Heart right ventricle (tissue), 16 donors: Measurements from ENCODE around the gene CSTF1. TPM values are rescaled to one million over a fixed set of nuclear protein-coding genes. Genes with fewer than 3 reads are reported as not detected.
A peak's percentile ranks its signal among the peaks of the same experiment; 100 is the strongest.

Source experiments
- ATAC-seq, 8 donors: fragments of 200-7000 bp; cut with Tn5 transposase; one replicate each; pipeline ENCODE4 v1.9.1; 2020; ENCODE audit warnings: mild to moderate bottlenecking in 8 of 8, moderate library complexity in 8 of 8, moderate number of reproducible peaks in 1 of 8
- DNase-seq, 2 donors: peaks; one replicate each; pipeline ENCODE4 v3.0.0-alpha.2; 2020
- H3K27ac ChIP-seq, 10 donors: fragments of 200-600 bp; sonication (generic) in 2 of 10; one replicate each; pipeline versions ENCODE4 v1.5.0 to v1.8.0; 2020 to 2022; ENCODE audit warnings: mild to moderate bottlenecking in 3 of 10
- H3K27me3 ChIP-seq, 7 donors: fragments of 200-600 bp; one replicate each; pipeline ENCODE4 v1.8.0; 2021 to 2022; ENCODE audit warnings: mild to moderate bottlenecking in 2 of 7
- H3K36me3 ChIP-seq, 9 donors: fragments of 200-600 bp; sonication (generic) in 1 of 9; one replicate each; pipeline versions ENCODE4 v1.5.0 to v1.8.0; 2020 to 2022; ENCODE audit warnings: mild to moderate bottlenecking in 2 of 9
- H3K4me1 ChIP-seq, 9 donors: fragments of 200-600 bp; sonication (generic) in 1 of 9; one replicate each; pipeline versions ENCODE4 v1.5.0 to v1.8.0; 2020 to 2022; ENCODE audit warnings: mild to moderate bottlenecking in 4 of 9
- H3K4me3 ChIP-seq, 10 donors: fragments of 200-600 bp; sonication (generic) in 2 of 10; one replicate each; pipeline versions ENCODE4 v1.5.0 to v1.8.0; 2020 to 2022; ENCODE audit warnings: mild to moderate bottlenecking in 7 of 10, moderate library complexity in 2 of 10
- H3K9me3 ChIP-seq, 11 donors: fragments of 200-600 bp in 10 of 11; sonication (generic) in 2 of 11; one replicate each; pipeline versions ENCODE4 v1.5.0 to v1.8.0; 2013 to 2022; ENCODE audit warnings: mild to moderate bottlenecking in 2 of 11, control low read depth in 1 of 11, moderate library complexity in 1 of 11
- WGBS, 2 donors: extraction: QIAGEN DNeasy Blood & Tissue Kit; methylation state at CpG; one replicate each; pipeline ENCODE4 v1.1.7; 2013; ENCODE audit warnings: inconsistent platforms in 1 of 2; 5-methylcytosine and 5-hydroxymethylcytosine counted together
- intact Hi-C, 10 donors: fragments of 100-400 bp; cut with DNase I; formaldehyde crosslinking; loops; one replicate each; pipeline versions ENCODE4 v1.11.1 to v1.14.2; 2022
- polyA plus RNA-seq, 2 donors: library from polyadenylated mRNA; stranded (reverse); fragments of 200-250 nt; gene quantifications; one replicate each; pipeline ENCODE4 v1.2.3, GENCODE V29; 2013
- total RNA-seq, 10 donors: library from RNA; stranded (reverse); fragmentation: NEBNext Ultra II Directional in 3 of 10; extraction: Animal tissue kit (Norgen Biotek cat#: 25700) in 3 of 10; gene quantifications; one replicate each; pipeline versions ENCODE4 v1.2.1 to v1.2.4, GENCODE V29; 2021 to 2023
- TF ChIP-seq, protein P1 (sequence below), 9 donors: fragments of 200-600 bp; sonication (generic) in 2 of 9; IDR thresholded peaks; one replicate each; pipeline versions ENCODE4 v1.5.0 to v1.8.0; 2021 to 2022; ENCODE audit warnings: antibody characterized with exemption in 9 of 9, mild to moderate bottlenecking in 5 of 9, moderate library complexity in 1 of 9
- donor health status: Arrhythmogenic right ventricular cardiomyopathy.
- donor health status: ischemic (EF 13 %, LVEDD 7.1; RV severe dilation, severe dysfunction).
- donor health status: healthy with polysubstance abuse.
- donor health status: DM: no; HTN: yes; CAD: no.
- donor health status: DM: no; HTN: no; CAD: no.
- donor health status: ischemic (EF 25% LVEDD 6.9; RV normal size, moderate dysfunction).
- donor health status: ischemic (EF 25% LVEDD 5.7; RV mildly dilated, moderate dysfunction).
- donor health status: healthy.
- donor health status: DM: yes; HTN: yes; CAD: no.
- donor health status: Ischemic cardiomyopathy.
- donor health status: ischemic (EF 35%, LVEDD 5.7; RV mildly dilated, moderate dysfunction).
- donor health status: nonischemic (EF 11% LVEDD 7.7; RV severe dilation, severe dysfunction).
- donor health status: DM: yes; HTN: yes; CAD: no.
- donor health status: PGD.
- donor health status: ischemic (EF 29% LVEDD 5.4; RV normal size, mild dysfunction).
- donor health status: nonischemic (EF 23%, LVEDD 6.1; RV moderate dilation, normal function).

The CSTF1 gene
- total and polyA plus RNA-seq, 12 donors = 3.7 to 23.7 (median 20.7) TPM

DNA sequence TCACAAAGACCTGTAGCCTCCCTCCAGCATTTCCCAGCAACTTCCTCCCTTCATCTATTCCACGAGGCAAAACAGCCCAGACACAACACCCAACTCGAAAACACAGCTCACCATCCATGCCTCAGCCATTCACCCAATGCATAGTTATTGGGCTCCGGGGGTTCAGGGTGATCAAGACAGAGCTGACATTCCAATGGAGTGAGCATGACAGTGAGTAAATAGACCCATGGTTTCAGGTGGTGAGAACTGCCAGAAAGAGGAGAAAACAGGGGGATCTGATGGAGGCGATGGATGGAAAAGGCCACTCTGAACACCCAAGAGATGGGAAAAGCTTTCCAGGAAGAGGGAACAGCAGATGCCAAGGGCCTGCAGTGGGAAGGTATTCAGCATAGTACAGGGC, 25.5 kb downstream of the CSTF1 start:
- 83 to 90% methylated on average over 4 of the region's 4 CpGs for WGBS, 2 donors
- DNase-seq (no peak), ATAC-seq (no peak)
- H3K27me3 ChIP-seq = no peaks in the 10 kb centered on the region
- H3K4me1 ChIP-seq = peaks cover 0 to 79% (median 16%) of the 10 kb centered on the region in 9 donors
- no peak overlapping the region for H3K4me3 ChIP-seq
- TF ChIP-seq, protein P1, sequence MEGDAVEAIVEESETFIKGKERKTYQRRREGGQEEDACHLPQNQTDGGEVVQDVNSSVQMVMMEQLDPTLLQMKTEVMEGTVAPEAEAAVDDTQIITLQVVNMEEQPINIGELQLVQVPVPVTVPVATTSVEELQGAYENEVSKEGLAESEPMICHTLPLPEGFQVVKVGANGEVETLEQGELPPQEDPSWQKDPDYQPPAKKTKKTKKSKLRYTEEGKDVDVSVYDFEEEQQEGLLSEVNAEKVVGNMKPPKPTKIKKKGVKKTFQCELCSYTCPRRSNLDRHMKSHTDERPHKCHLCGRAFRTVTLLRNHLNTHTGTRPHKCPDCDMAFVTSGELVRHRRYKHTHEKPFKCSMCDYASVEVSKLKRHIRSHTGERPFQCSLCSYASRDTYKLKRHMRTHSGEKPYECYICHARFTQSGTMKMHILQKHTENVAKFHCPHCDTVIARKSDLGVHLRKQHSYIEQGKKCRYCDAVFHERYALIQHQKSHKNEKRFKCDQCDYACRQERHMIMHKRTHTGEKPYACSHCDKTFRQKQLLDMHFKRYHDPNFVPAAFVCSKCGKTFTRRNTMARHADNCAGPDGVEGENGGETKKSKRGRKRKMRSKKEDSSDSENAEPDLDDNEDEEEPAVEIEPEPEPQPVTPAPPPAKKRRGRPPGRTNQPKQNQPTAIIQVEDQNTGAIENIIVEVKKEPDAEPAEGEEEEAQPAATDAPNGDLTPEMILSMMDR (IDR thresholded peaks at IDR 0.05) = no peak
- no peaks in the 10 kb centered on the region for H3K36me3 ChIP-seq
- intact Hi-C loops = loop anchor here in 1 of 10 donors (10.0 kb wide), 1 partner anchor 47 kb away; the partner anchor contains the start of gene RTF2
- H3K27ac ChIP-seq = peak overlapping the region; percentile 21 to 88 (median 79)
- H3K9me3 ChIP-seq = no peaks in the 10 kb centered on the region

- peak in 5 of 8 donors; percentile 13 to 78 (median 29) for ATAC-seq
- WGBS, 2 donors = 49 to 65% methylated on average over 11 of the region's 11 CpGs
- intact Hi-C loops = loop anchor here in 1 of 10 donors (10.0 kb wide), 1 partner anchor 46 kb away; the partner anchor contains the start of gene RTF2
Measured at GRCh38 chr20:56418385-56418861, 26.0 kb downstream of the CSTF1 start.

DNA sequence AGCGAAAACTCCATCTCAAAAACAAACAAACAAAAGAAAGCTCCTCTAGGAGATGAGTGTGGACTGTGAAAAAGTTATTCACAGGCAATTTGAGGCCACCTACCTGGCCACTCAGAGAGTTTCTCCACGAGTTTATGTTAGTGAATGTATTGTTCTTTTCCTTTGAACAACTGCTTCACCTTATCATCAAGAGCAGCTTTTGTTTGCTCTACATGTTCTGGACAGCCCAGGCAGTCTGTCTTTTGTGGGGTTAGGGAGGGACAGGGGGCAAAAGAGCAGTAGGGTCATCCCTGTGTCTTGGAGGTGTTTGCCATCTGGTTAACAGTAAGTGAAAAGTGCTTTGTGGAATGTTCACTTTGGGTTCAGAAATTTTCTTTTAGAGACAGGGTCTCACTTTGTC, 27.6 kb downstream of the CSTF1 start:
- H3K9me3 ChIP-seq = no peaks in the 10 kb centered on the region
- peaks cover 0 to 88% (median 23%) of the 10 kb centered on the region in 9 donors for H3K4me1 ChIP-seq
- no peaks in the 10 kb centered on the region for H3K36me3 ChIP-seq
- TF ChIP-seq, protein P1 (IDR thresholded peaks at IDR 0.05) = no peak
- H3K27ac ChIP-seq = peak overlapping the region in 6 of 10 donors; percentile 75 to 88 (median 83)
- ATAC-seq (no peak), DNase-seq (no peak)
- no peak overlapping the region for H3K4me3 ChIP-seq
- 82 to 86% methylated on average over 2 of the region's 2 CpGs for WGBS, 2 donors
- peaks cover 0 to 2% (median 0%) of the 10 kb centered on the region in 7 donors for H3K27me3 ChIP-seq
- intact Hi-C loops = no loop called here

More at GRCh38 chr20:56418385-56418861, 26.0 kb downstream of the CSTF1 start:
- H3K9me3 ChIP-seq = no peaks in the 10 kb centered on the region
- TF ChIP-seq, protein P1 (IDR thresholded peaks at IDR 0.05) = no peak
- peaks cover 0 to 84% (median 20%) of the 10 kb centered on the region in 9 donors for H3K4me1 ChIP-seq
- DNase-seq = no peak
- peak overlapping the region; percentile 21 to 88 (median 79) for H3K27ac ChIP-seq
- H3K36me3 ChIP-seq = no peaks in the 10 kb centered on the region
- H3K4me3 ChIP-seq = peak overlapping the region in 1 of 10 donors; percentile 0
- H3K27me3 ChIP-seq = no peaks in the 10 kb centered on the region

DNA sequence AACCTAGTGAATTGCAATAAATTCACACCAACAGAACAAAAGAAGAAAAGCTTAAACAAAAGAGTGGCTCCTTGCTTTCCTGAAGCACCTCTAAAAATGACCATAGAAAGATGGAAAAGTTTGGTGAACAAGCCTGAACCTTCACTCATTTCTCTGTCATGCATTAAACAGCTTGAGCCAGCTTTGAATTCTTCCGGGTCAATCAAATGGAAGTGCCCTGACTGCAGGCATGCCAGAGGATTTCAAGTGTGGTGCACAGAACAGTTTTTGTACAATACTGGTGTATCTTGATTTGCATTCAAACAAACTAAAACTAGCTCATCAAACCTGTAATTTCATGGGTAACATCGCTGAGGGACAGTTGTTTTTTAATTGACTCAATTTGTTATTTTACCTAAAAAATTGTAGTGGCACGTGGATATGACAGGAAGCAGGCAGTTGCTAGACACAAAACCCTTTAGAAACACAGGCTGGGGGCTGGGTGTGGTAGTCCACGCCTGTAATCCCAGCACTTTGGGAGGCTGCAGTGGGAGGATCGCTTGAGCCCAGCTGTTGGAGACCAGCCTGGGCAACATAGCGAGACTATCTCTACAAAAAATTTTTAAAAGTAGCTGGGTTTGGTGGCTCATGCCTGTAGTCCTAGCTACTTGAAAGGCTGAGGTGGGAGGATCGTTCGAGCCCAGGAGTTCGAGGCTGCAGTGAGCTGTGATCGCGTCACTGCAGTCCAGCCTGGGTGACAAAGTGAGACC, 28.7 kb downstream of the CSTF1 start:
- H3K36me3 ChIP-seq = no peaks in the 10 kb centered on the region
- H3K27me3 ChIP-seq = peaks cover 0 to 5% (median 0%) of the 10 kb centered on the region in 7 donors
- no peak overlapping the region for H3K4me3 ChIP-seq
- WGBS, 2 donors = 80 to 81% methylated on average over 11 of the region's 11 CpGs
- ATAC-seq (no peak), DNase-seq (no peak)
- intact Hi-C loops = no loop called here
- H3K9me3 ChIP-seq = no peaks in the 10 kb centered on the region
- peak overlapping the region in 1 of 10 donors; percentile 71 for H3K27ac ChIP-seq
- TF ChIP-seq, protein P1 (IDR thresholded peaks at IDR 0.05) = no peak
- peaks cover 0 to 77% (median 23%) of the 10 kb centered on the region in 9 donors for H3K4me1 ChIP-seq
